CD8-positive, alpha-beta memory T cell (primary cell): Measurements from ENCODE around the gene NOL4L. TPM values are rescaled to one million over a fixed set of nuclear protein-coding genes. Genes with fewer than 3 reads are reported as not detected.

Experiments
- CTCF ChIA-PET: fragments of 350-600 bp; sonication (Branson Sonifier 250); formaldehyde crosslinking; loops from one replicate; lab custom pipeline; 2021; ENCODE audit warnings: antibody characterized with exemption; lab: Charles Lee
- POLR2A ChIA-PET: fragments of 350-600 bp; sonication (Branson Sonifier 250); formaldehyde crosslinking; loops from one replicate; lab custom pipeline; 2021; ENCODE audit warnings: antibody characterized with exemption; lab: Charles Lee
- DNase-seq, 5 donors: peaks; one replicate each; pipeline versions ENCODE4 v3.0.0 to v3.0.0-alpha.2; 2020 to 2022; ENCODE audit warnings: mixed read lengths in 1 of 5
- H3K27ac ChIP-seq: one replicate; pipeline ENCODE4 v1.7.0; 2013; ENCODE audit warnings: low read depth, mild to moderate bottlenecking, low read length, moderate library complexity
- H3K27me3 ChIP-seq: 2 replicates; pipeline ENCODE4 v1.7.0; 2013; ENCODE audit warnings: low read length, mild to moderate bottlenecking; ENCODE audit not compliant: insufficient read depth, poor library complexity, severe bottlenecking
- H3K36me3 ChIP-seq: 2 replicates; pipeline ENCODE4 v1.7.0; 2013; ENCODE audit warnings: mild to moderate bottlenecking, low read length, moderate library complexity; ENCODE audit not compliant: insufficient read depth
- H3K4me1 ChIP-seq: 2 replicates; pipeline ENCODE4 v1.7.0; 2013; ENCODE audit warnings: mild to moderate bottlenecking, low read length, moderate library complexity; ENCODE audit not compliant: insufficient read depth
- H3K4me3 ChIP-seq: 2 replicates; pipeline ENCODE4 v1.7.0; 2013; ENCODE audit warnings: mild to moderate bottlenecking, low read length
- H3K9me3 ChIP-seq: 2 replicates; pipeline ENCODE4 v1.7.0; 2013; ENCODE audit warnings: mild to moderate bottlenecking, low read length
- H3K27ac Mint-ChIP-seq, 8 donors: one replicate each; pipeline ENCODE4 v1.8.0; 2020 to 2021; ENCODE audit warnings: mixed read lengths in 8 of 8, mild to moderate bottlenecking in 6 of 8, inconsistent platforms in 3 of 8, moderate library complexity in 3 of 8
- H3K27me3 Mint-ChIP-seq, 2 donors: one replicate each; pipeline ENCODE4 v1.8.0; 2020 to 2021; ENCODE audit warnings: mixed read lengths in 2 of 2, mild to moderate bottlenecking in 1 of 2, moderate library complexity in 1 of 2
- H3K36me3 Mint-ChIP-seq, 3 donors: one replicate each; pipeline ENCODE4 v1.8.0; 2020 to 2021; ENCODE audit warnings: mixed read lengths in 3 of 3, inconsistent platforms in 1 of 3, mild to moderate bottlenecking in 1 of 3
- H3K4me1 Mint-ChIP-seq, 3 donors: one replicate each; pipeline ENCODE4 v1.8.0; 2020 to 2021; ENCODE audit warnings: mixed read lengths in 3 of 3, inconsistent platforms in 1 of 3, mild to moderate bottlenecking in 1 of 3
- H3K4me3 Mint-ChIP-seq, 7 donors: one replicate each; pipeline ENCODE4 v1.8.0; 2020 to 2021; ENCODE audit warnings: mixed read lengths in 7 of 7, mild to moderate bottlenecking in 6 of 7, moderate library complexity in 4 of 7, inconsistent platforms in 2 of 7
- H3K9me3 Mint-ChIP-seq, 5 donors: one replicate each; pipeline ENCODE4 v1.8.0; 2020 to 2022; ENCODE audit warnings: mixed read lengths in 5 of 5, mild to moderate bottlenecking in 3 of 5, moderate library complexity in 2 of 5, inconsistent platforms in 1 of 5
- polyA plus RNA-seq: library from polyadenylated mRNA; unstranded; fragments of 300-500 nt; fragmentation: Illumina TruSeq; gene quantifications from one replicate; pipeline ENCODE4 v1.2.3, GENCODE V29; 2021
- total RNA-seq, 2 experiments: library from RNA; stranded (reverse); gene quantifications; one replicate each; pipeline ENCODE4 v1.2.3, GENCODE V29; 2021

The NOL4L gene
- total and polyA plus RNA-seq, 3 experiments from 2014 or later = 15.4 to 19.8 (median 15.8) TPM

GRCh38 chr20:32443386-32443974 is 141.7 kb downstream of the NOL4L start:
- Histone ChIP-seq H3K9me3 (no peaks in the 10 kb centered on the region), H3K27ac (no peak overlapping the region), H3K4me3 (no peak overlapping the region), H3K36me3 (peaks cover 21% of the 10 kb centered on the region), H3K27me3 (no peaks in the 10 kb centered on the region), H3K4me1 (no peaks in the 10 kb centered on the region)
- H3K9me3 Mint-ChIP-seq = no peaks in the 10 kb centered on the region
- no peaks in the 10 kb centered on the region for H3K27me3 Mint-ChIP-seq
- no peak overlapping the region for H3K4me3 Mint-ChIP-seq
- CTCF ChIA-PET = interaction anchor here (0.9 kb wide), 1 partner anchor 85 kb away, joined by 3 read pairs; the partner anchor contains the start of gene ASXL1
- POLR2A ChIA-PET = no interaction called here
- H3K36me3 Mint-ChIP-seq = peaks cover 0 to 83% (median 7%) of the 10 kb centered on the region in 3 donors
- peak overlapping the region; percentile 30 to 80 (median 53) for H3K27ac Mint-ChIP-seq
- H3K4me1 Mint-ChIP-seq = peaks cover 10 to 46% (median 27%) of the 10 kb centered on the region in 3 donors
- peak in 1 of 5 donors; percentile 14 for DNase-seq

GRCh38 chr20:32442630-32443373 is 142.3 kb downstream of the NOL4L start:
- ChIA-PET CTCF (no interaction called here), POLR2A (no interaction called here)
- no peaks in the 10 kb centered on the region for H3K27me3 ChIP-seq
- Mint-ChIP-seq H3K9me3 (no peaks in the 10 kb centered on the region), H3K4me3 (no peak overlapping the region), H3K27ac (peak overlapping the region in 7 of 8 donors; percentile 36 to 80 (median 58)), H3K27me3 (no peaks in the 10 kb centered on the region), H3K4me1 (peaks cover 10 to 46% (median 27%) of the 10 kb centered on the region in 3 donors), H3K36me3 (peaks cover 0 to 83% (median 7%) of the 10 kb centered on the region in 3 donors)
- no peaks in the 10 kb centered on the region for H3K4me1 ChIP-seq
- no peaks in the 10 kb centered on the region for H3K9me3 ChIP-seq
- no peak for DNase-seq
- H3K36me3 ChIP-seq = peaks cover 19% of the 10 kb centered on the region
- no peak overlapping the region for H3K4me3 ChIP-seq
- H3K27ac ChIP-seq = no peak overlapping the region

GRCh38 chr20:32441638-32442037 is 143.5 kb downstream of the NOL4L start:
- H3K27ac Mint-ChIP-seq = peak overlapping the region in 3 of 8 donors; percentile 31 to 75 (median 34)
- no peaks in the 10 kb centered on the region for H3K9me3 ChIP-seq
- ChIA-PET CTCF (interaction anchor here (1.0 kb wide), 1 partner anchor 24 kb away, joined by 3 read pairs; no protein-coding TSS in a partner anchor), POLR2A (no interaction called here)
- H3K4me1 ChIP-seq = no peaks in the 10 kb centered on the region
- peaks cover 8 to 42% (median 23%) of the 10 kb centered on the region in 3 donors for H3K4me1 Mint-ChIP-seq
- H3K27me3 ChIP-seq = no peaks in the 10 kb centered on the region
- peaks cover 0 to 82% (median 4%) of the 10 kb centered on the region in 3 donors for H3K36me3 Mint-ChIP-seq
- H3K4me3 Mint-ChIP-seq = no peak overlapping the region
- H3K27me3 Mint-ChIP-seq = no peaks in the 10 kb centered on the region
- no peak for DNase-seq
- H3K36me3 ChIP-seq = peaks cover 23% of the 10 kb centered on the region
- no peaks in the 10 kb centered on the region for H3K9me3 Mint-ChIP-seq
- H3K4me3 ChIP-seq = no peak overlapping the region
- H3K27ac ChIP-seq = no peak overlapping the region

GRCh38 chr20:32440758-32441078 is 144.4 kb downstream of the NOL4L start:
- peaks cover 27% of the 10 kb centered on the region for H3K36me3 ChIP-seq
- POLR2A ChIA-PET = no interaction called here
- Mint-ChIP-seq H3K36me3 (peaks cover 0 to 85% (median 4%) of the 10 kb centered on the region in 3 donors), H3K4me1 (peaks cover 8 to 40% (median 20%) of the 10 kb centered on the region in 3 donors), H3K4me3 (no peak overlapping the region), H3K27ac (peak overlapping the region in 7 of 8 donors; percentile 12 to 77 (median 61)), H3K27me3 (no peaks in the 10 kb centered on the region), H3K9me3 (no peaks in the 10 kb centered on the region)
- CTCF ChIA-PET = interaction anchor here (1.0 kb wide), 1 partner anchor 23 kb away, joined by 3 read pairs; no protein-coding TSS in a partner anchor
- no peaks in the 10 kb centered on the region for H3K9me3 ChIP-seq
- H3K27me3 ChIP-seq = no peaks in the 10 kb centered on the region
- no peaks in the 10 kb centered on the region for H3K4me1 ChIP-seq
- H3K4me3 ChIP-seq = no peak overlapping the region
- DNase-seq = no peak
- no peak overlapping the region for H3K27ac ChIP-seq

- CTCF ChIA-PET = no interaction called here
- Mint-ChIP-seq H3K4me3 (no peak overlapping the region), H3K36me3 (peaks cover 0 to 85% (median 1%) of the 10 kb centered on the region in 3 donors), H3K4me1 (peaks cover 4 to 35% (median 16%) of the 10 kb centered on the region in 3 donors), H3K27ac (peak overlapping the region; percentile 19 to 77 (median 49)), H3K9me3 (no peaks in the 10 kb centered on the region), H3K27me3 (no peaks in the 10 kb centered on the region)
- no peak overlapping the region for H3K4me3 ChIP-seq
- H3K27me3 ChIP-seq = no peaks in the 10 kb centered on the region
- no peaks in the 10 kb centered on the region for H3K9me3 ChIP-seq
- POLR2A ChIA-PET = interaction anchor here (0.6 kb wide), 1 partner anchor 95 kb away, joined by 5 read pairs; no protein-coding TSS in a partner anchor
- DNase-seq = no peak
- H3K4me1 ChIP-seq = no peaks in the 10 kb centered on the region
- peaks cover 32% of the 10 kb centered on the region for H3K36me3 ChIP-seq
- no peak overlapping the region for H3K27ac ChIP-seq
Observed at GRCh38 chr20:32440069-32440757, 144.9 kb downstream of the NOL4L start.

GRCh38 chr20:32439132-32439829 is 145.9 kb downstream of the NOL4L start:
- Histone ChIP-seq H3K27me3 (no peaks in the 10 kb centered on the region), H3K36me3 (peaks cover 38% of the 10 kb centered on the region), H3K4me3 (no peak overlapping the region), H3K9me3 (no peaks in the 10 kb centered on the region), H3K4me1 (no peaks in the 10 kb centered on the region), H3K27ac (no peak overlapping the region)
- H3K27ac Mint-ChIP-seq = peak overlapping the region in 5 of 8 donors; percentile 33 to 52 (median 51)
- ChIA-PET CTCF (no interaction called here), POLR2A (interaction anchor here (0.6 kb wide), 1 partner anchor 96 kb away, joined by 5 read pairs; no protein-coding TSS in a partner anchor)
- no peaks in the 10 kb centered on the region for H3K9me3 Mint-ChIP-seq
- DNase-seq = no peak
- H3K27me3 Mint-ChIP-seq = no peaks in the 10 kb centered on the region
- H3K4me1 Mint-ChIP-seq = peaks cover 3 to 27% (median 15%) of the 10 kb centered on the region in 3 donors
- peak overlapping the region in 1 of 7 donors; percentile 51 for H3K4me3 Mint-ChIP-seq
- H3K36me3 Mint-ChIP-seq = peaks cover under 1 to 86% (median 1%) of the 10 kb centered on the region in 3 donors

GRCh38 chr20:32438331-32438858 is 146.7 kb downstream of the NOL4L start:
- Histone ChIP-seq H3K4me3 (no peak overlapping the region), H3K9me3 (no peaks in the 10 kb centered on the region), H3K27ac (no peak overlapping the region), H3K4me1 (no peaks in the 10 kb centered on the region), H3K27me3 (no peaks in the 10 kb centered on the region), H3K36me3 (peaks cover 46% of the 10 kb centered on the region)
- Mint-ChIP-seq H3K4me3 (no peak overlapping the region), H3K36me3 (peaks cover 3 to 89% (median 6%) of the 10 kb centered on the region in 3 donors), H3K27ac (peak overlapping the region in 3 of 8 donors; percentile 3 to 51 (median 12)), H3K9me3 (no peaks in the 10 kb centered on the region), H3K4me1 (peaks cover 0 to 20% (median 7%) of the 10 kb centered on the region in 3 donors), H3K27me3 (peaks cover 0 to 3% of the 10 kb centered on the region in 2 donors)
- ChIA-PET POLR2A (no interaction called here), CTCF (no interaction called here)
- DNase-seq = no peak
